Measurements from ENCODE around the gene HERC4.

DNA sequence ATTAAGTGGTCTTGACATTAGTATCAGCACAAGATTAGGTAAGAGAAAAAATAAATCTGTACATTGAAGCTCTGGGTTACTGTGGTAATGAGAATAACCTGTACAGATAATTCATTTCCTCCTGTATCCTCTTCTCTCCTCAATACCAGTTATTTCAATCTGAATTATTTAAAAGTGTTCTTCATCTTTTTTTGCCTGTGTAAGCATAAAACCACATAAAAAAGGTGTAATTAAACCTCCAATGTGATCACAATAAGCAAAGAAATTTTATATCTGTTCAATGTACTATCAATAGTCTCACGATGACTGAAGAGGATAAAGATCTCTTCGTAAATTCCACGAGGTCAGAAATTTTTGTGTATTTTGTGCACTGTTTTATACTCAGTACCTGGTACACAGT, 33.0 kb upstream of the HERC4 start:
- TF ChIP-seq, protein P1, sequence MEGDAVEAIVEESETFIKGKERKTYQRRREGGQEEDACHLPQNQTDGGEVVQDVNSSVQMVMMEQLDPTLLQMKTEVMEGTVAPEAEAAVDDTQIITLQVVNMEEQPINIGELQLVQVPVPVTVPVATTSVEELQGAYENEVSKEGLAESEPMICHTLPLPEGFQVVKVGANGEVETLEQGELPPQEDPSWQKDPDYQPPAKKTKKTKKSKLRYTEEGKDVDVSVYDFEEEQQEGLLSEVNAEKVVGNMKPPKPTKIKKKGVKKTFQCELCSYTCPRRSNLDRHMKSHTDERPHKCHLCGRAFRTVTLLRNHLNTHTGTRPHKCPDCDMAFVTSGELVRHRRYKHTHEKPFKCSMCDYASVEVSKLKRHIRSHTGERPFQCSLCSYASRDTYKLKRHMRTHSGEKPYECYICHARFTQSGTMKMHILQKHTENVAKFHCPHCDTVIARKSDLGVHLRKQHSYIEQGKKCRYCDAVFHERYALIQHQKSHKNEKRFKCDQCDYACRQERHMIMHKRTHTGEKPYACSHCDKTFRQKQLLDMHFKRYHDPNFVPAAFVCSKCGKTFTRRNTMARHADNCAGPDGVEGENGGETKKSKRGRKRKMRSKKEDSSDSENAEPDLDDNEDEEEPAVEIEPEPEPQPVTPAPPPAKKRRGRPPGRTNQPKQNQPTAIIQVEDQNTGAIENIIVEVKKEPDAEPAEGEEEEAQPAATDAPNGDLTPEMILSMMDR (IDR thresholded peaks at IDR 0.05): no peak
- TF ChIP-seq ZFX (IDR thresholded peaks at IDR 0.05; ENCODE audit: borderline replicate concordance): no peak

Data from 22Rv1 (cell line).